H9 (cell line): Measurements from ENCODE around the gene TMCC3. TPM values are rescaled to one million over a fixed set of nuclear protein-coding genes. Genes with fewer than 3 reads are reported as not detected.

Experiments used
- DNase-seq: peaks from one replicate; pipeline ENCODE4 v3.0.0-alpha.2; 2017
- H2AFZ ChIP-seq: one replicate; pipeline ENCODE4 v1.6.1; 2013; ENCODE audit warnings: mild to moderate bottlenecking, low read length, control low read depth, moderate library complexity
- H2AK5ac ChIP-seq: 2 replicates; pipeline ENCODE4 v1.6.1; 2013; ENCODE audit warnings: low read length, control low read depth, mixed read lengths; ENCODE audit not compliant: insufficient read length
- H2BK120ac ChIP-seq: one replicate; pipeline ENCODE4 v1.6.1; 2013; ENCODE audit warnings: low read depth, mild to moderate bottlenecking, low read length, control low read depth, inconsistent platforms; ENCODE audit not compliant: poor library complexity, severe bottlenecking
- H2BK12ac ChIP-seq: 2 replicates; pipeline ENCODE4 v1.6.1; 2013; ENCODE audit warnings: low read length, control low read depth, mixed read lengths, low read depth; ENCODE audit not compliant: insufficient read length
- H2BK15ac ChIP-seq: 2 replicates; pipeline ENCODE4 v1.6.1; 2013; ENCODE audit warnings: low read depth, low read length, control low read depth
- H2BK20ac ChIP-seq: one replicate; pipeline ENCODE4 v1.6.1; 2013; ENCODE audit warnings: low read depth, mild to moderate bottlenecking, low read length, control low read depth, inconsistent platforms; ENCODE audit not compliant: poor library complexity, severe bottlenecking
- H2BK5ac ChIP-seq: 2 replicates; pipeline ENCODE4 v1.6.1; 2013; ENCODE audit warnings: low read length, control low read depth, mixed read lengths; ENCODE audit not compliant: insufficient read length
- H3K14ac ChIP-seq: 2 replicates; pipeline ENCODE4 v1.6.1; 2013; ENCODE audit warnings: low read length, control low read depth; ENCODE audit not compliant: insufficient read depth
- H3K18ac ChIP-seq: 2 replicates; pipeline ENCODE4 v1.6.1; 2013; ENCODE audit warnings: low read depth, mild to moderate bottlenecking, mixed read lengths, low read length, control low read depth; ENCODE audit not compliant: insufficient read length
- H3K23ac ChIP-seq: 2 replicates; pipeline ENCODE4 v1.6.1; 2013; ENCODE audit warnings: low read length, control low read depth, mixed read lengths, low read depth; ENCODE audit not compliant: insufficient read length
- H3K23me2 ChIP-seq: 2 replicates; pipeline ENCODE4 v1.6.1; 2013; ENCODE audit warnings: low read depth, mild to moderate bottlenecking, mixed read lengths, low read length, control low read depth; ENCODE audit not compliant: insufficient read length, poor library complexity, severe bottlenecking
- H3K27ac ChIP-seq: 2 replicates; pipeline ENCODE4 v1.5.1; 2013; ENCODE audit warnings: low read length, control low read depth, mixed read lengths, low read depth; ENCODE audit not compliant: insufficient read length
- H3K27me3 ChIP-seq: 2 replicates; pipeline ENCODE4 v1.6.1; 2013; ENCODE audit warnings: low read length, control low read depth, inconsistent platforms; ENCODE audit not compliant: insufficient read depth
- H3K4ac ChIP-seq: 2 replicates; pipeline ENCODE4 v1.6.1; 2013; ENCODE audit warnings: low read depth, mild to moderate bottlenecking, control low read depth, inconsistent platforms, low read length, moderate library complexity
- H3K4me1 ChIP-seq: 2 replicates; pipeline ENCODE4 v1.6.1; 2013; ENCODE audit warnings: low read length, control low read depth, inconsistent platforms; ENCODE audit not compliant: insufficient read depth
- H3K4me2 ChIP-seq: 2 replicates; pipeline ENCODE4 v1.6.1; 2013; ENCODE audit warnings: low read length, control low read depth, mixed read lengths; ENCODE audit not compliant: insufficient read length, insufficient read depth
- H3K56ac ChIP-seq: 2 replicates; pipeline ENCODE4 v1.6.1; 2013; ENCODE audit warnings: low read depth, mild to moderate bottlenecking, mixed read lengths, low read length, control low read depth; ENCODE audit not compliant: insufficient read length
- H3K79me1 ChIP-seq: 2 replicates; pipeline ENCODE4 v1.6.1; 2013; ENCODE audit warnings: low read depth, mild to moderate bottlenecking, moderate library complexity, low read length, control low read depth, inconsistent platforms; ENCODE audit not compliant: insufficient read depth, poor library complexity, severe bottlenecking
- H3K79me2 ChIP-seq: 2 replicates; pipeline ENCODE4 v1.6.1; 2013; ENCODE audit warnings: low read length, control low read depth, inconsistent platforms; ENCODE audit not compliant: insufficient read depth
- H3K9ac ChIP-seq: 2 replicates; pipeline ENCODE4 v1.6.1; 2013; ENCODE audit warnings: low read length, control low read depth, mixed read lengths; ENCODE audit not compliant: insufficient read length; ENCODE audit errors: extremely low read depth
- H3K9me3 ChIP-seq: one replicate; pipeline ENCODE4 v1.6.1; 2013; ENCODE audit warnings: low read depth, low read length, inconsistent platforms; ENCODE audit not compliant: control insufficient read depth
- H3T11ph ChIP-seq: one replicate; pipeline ENCODE4 v1.6.1; 2013; ENCODE audit warnings: mild to moderate bottlenecking, low read length, control low read depth, inconsistent platforms
- H4K20me1 ChIP-seq: one replicate; pipeline ENCODE4 v1.6.1; 2013; ENCODE audit not compliant: control insufficient read depth, insufficient read length, insufficient read depth
- H4K5ac ChIP-seq: 2 replicates; pipeline ENCODE4 v1.6.1; 2013; ENCODE audit warnings: low read depth, mild to moderate bottlenecking, mixed read lengths, low read length, control low read depth; ENCODE audit not compliant: insufficient read length
- H4K8ac ChIP-seq: replicated peaks from 2 replicates; pipeline ENCODE4 v1.6.1; 2013; ENCODE audit warnings: low read length, control low read depth, mixed read lengths, low read depth; ENCODE audit not compliant: insufficient read length
- H4K91ac ChIP-seq: 2 replicates; pipeline ENCODE4 v1.6.1; 2013; ENCODE audit warnings: low read depth, mild to moderate bottlenecking, moderate library complexity, mixed read lengths, low read length, control low read depth; ENCODE audit not compliant: insufficient read length
- H3K27ac Mint-ChIP-seq, 3 experiments: 2 replicates in 2 of 3; 3 replicates in 1 of 3; pipeline ENCODE4 v1.8.0; 2020 to 2021; ENCODE audit warnings: mixed read lengths in 3 of 3, mild to moderate bottlenecking in 1 of 3, moderate library complexity in 1 of 3
- H3K27me3 Mint-ChIP-seq: 2 replicates; pipeline ENCODE4 v1.8.0; 2021; ENCODE audit warnings: low read depth, mild to moderate bottlenecking, moderate library complexity, mixed read lengths
- H3K36me3 Mint-ChIP-seq, 3 experiments: 2 replicates in 2 of 3; 3 replicates in 1 of 3; pipeline ENCODE4 v1.8.0; 2020 to 2021; ENCODE audit warnings: low read depth in 3 of 3, mixed read lengths in 3 of 3; ENCODE audit not compliant: insufficient read depth in 1 of 3
- H3K4me1 Mint-ChIP-seq, 2 experiments: 2 replicates each; pipeline ENCODE4 v1.8.0; 2020; ENCODE audit warnings: mixed read lengths in 2 of 2
- H3K4me3 Mint-ChIP-seq, 2 experiments: 2 replicates in 1 of 2; 3 replicates in 1 of 2; pipeline ENCODE4 v1.8.0; 2020 to 2021; ENCODE audit warnings: mild to moderate bottlenecking in 2 of 2, mixed read lengths in 2 of 2, moderate library complexity in 1 of 2
- H3K9me3 Mint-ChIP-seq, 2 experiments: 2 replicates in 1 of 2; 3 replicates in 1 of 2; pipeline ENCODE4 v1.8.0; 2020; ENCODE audit warnings: mild to moderate bottlenecking in 2 of 2, mixed read lengths in 2 of 2, moderate library complexity in 1 of 2
- WGBS: extraction: QIAGEN DNeasy Blood & Tissue Kit; methylation state at CpG from one replicate; pipeline ENCODE4 v1.1.7; 2013; ENCODE audit warnings: missing lambda C conversion rate, low lambda C conversion rate, mixed read lengths; ENCODE audit not compliant: insufficient read length; ENCODE audit errors: extremely low coverage; 5-methylcytosine and 5-hydroxymethylcytosine counted together
- total RNA-seq: library from RNA; stranded (reverse); gene quantifications from 2 replicates; pipeline ENCODE4 v1.2.1, GENCODE V29; 2021
- TF ChIP-seq, protein P1 (sequence below): fragments of 200-600 bp; sonication (generic); conservative IDR thresholded peaks from 3 replicates; pipeline ENCODE4 v1.8.0; 2021; ENCODE audit warnings: antibody characterized with exemption, mild to moderate bottlenecking

The TMCC3 gene
- total RNA-seq, 1 experiment from 2014 or later = 0.87 TPM

DNA sequence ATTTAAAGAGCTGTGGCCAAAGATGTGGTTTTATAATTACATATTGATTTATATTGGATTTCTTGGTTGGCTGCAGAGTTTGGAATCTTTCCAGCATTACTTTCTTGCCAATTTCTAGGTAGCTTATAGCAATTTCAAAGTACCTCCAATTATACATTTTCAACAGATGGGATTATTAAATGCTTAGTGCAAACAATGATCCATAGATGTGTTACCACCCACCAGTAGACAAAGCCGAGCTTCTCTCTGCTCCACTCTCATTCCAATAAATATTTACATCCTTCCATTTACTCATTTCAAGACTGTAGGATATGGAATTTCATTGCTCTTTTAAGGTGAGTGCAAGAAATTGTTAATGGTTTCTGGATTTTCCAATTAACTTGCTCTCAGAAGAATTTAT lies 21.6 kb upstream of the TMCC3 start:
- Histone ChIP-seq H4K20me1 (no peaks in the 10 kb centered on the region), H2AK5ac (no peak overlapping the region), H3K56ac (no peak overlapping the region), H2BK15ac (no peak overlapping the region), H3K9ac (no peak overlapping the region), H2BK120ac (no peak overlapping the region), H2BK12ac (no peak overlapping the region), H3K23me2 (no peaks in the 10 kb centered on the region), H3K79me1 (no peaks in the 10 kb centered on the region), H3K9me3 (no peaks in the 10 kb centered on the region), H3K4me1 (peaks cover under 1% of the 10 kb centered on the region; the same call in 1 of the 2 replicates), H4K91ac (no peak overlapping the region), H3K23ac (no peak overlapping the region), H3K27ac (no peak overlapping the region), H3K79me2 (no peaks in the 10 kb centered on the region), H2BK20ac (no peak overlapping the region), H3K27me3 (no peaks in the 10 kb centered on the region), H3K14ac (no peak overlapping the region), H2AFZ (no peak overlapping the region), H3K4ac (no peak overlapping the region), H3K4me2 (no peak overlapping the region), H4K8ac (no peak overlapping the region), H4K5ac (no peak overlapping the region), H3T11ph (no peak overlapping the region), H2BK5ac (no peak overlapping the region), H3K18ac (no peak overlapping the region)
- H3K9me3 Mint-ChIP-seq = no peaks in the 10 kb centered on the region
- no CpG with 5 or more reads among the region's 1 CpG for WGBS
- H3K27ac Mint-ChIP-seq = no peak overlapping the region
- H3K4me3 Mint-ChIP-seq = no peak overlapping the region
- H3K4me1 Mint-ChIP-seq = peaks cover 8 to 11% of the 10 kb centered on the region in 2 experiments
- no peak for DNase-seq
- no peaks in the 10 kb centered on the region; the same call in 1 of the 2 replicates for H3K27me3 Mint-ChIP-seq
- TF ChIP-seq, protein P1, sequence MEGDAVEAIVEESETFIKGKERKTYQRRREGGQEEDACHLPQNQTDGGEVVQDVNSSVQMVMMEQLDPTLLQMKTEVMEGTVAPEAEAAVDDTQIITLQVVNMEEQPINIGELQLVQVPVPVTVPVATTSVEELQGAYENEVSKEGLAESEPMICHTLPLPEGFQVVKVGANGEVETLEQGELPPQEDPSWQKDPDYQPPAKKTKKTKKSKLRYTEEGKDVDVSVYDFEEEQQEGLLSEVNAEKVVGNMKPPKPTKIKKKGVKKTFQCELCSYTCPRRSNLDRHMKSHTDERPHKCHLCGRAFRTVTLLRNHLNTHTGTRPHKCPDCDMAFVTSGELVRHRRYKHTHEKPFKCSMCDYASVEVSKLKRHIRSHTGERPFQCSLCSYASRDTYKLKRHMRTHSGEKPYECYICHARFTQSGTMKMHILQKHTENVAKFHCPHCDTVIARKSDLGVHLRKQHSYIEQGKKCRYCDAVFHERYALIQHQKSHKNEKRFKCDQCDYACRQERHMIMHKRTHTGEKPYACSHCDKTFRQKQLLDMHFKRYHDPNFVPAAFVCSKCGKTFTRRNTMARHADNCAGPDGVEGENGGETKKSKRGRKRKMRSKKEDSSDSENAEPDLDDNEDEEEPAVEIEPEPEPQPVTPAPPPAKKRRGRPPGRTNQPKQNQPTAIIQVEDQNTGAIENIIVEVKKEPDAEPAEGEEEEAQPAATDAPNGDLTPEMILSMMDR = no peak
- no peaks in the 10 kb centered on the region for H3K36me3 Mint-ChIP-seq
